HepG2 (cell line): ENCODE results near the gene SMARCB1. TPM values are rescaled to one million over a fixed set of nuclear protein-coding genes. Genes with fewer than 3 reads are reported as not detected.
A peak's percentile ranks its signal among the peaks of the same experiment; 100 is the strongest.

ENCODE experiments used
- ADNP ChIP-seq: sonication (generic); formaldehyde crosslinking; IDR thresholded peaks from 2 replicates; pipeline ENCODE4 v1.4.0; 2020; ENCODE audit warnings: missing genetic modification reagents
- BRCA1 ChIP-seq: sonication (generic); formaldehyde crosslinking; IDR thresholded peaks from 2 replicates; pipeline ENCODE4 v1.4.0; 2020; ENCODE audit warnings: missing genetic modification reagents
- KDM3A ChIP-seq: IDR thresholded peaks from 2 replicates; pipeline ENCODE4 v1.6.1; 2018; ENCODE audit warnings: low read depth, missing compliant biosample characterization
- MAFK ChIP-seq, 2 experiments: IDR thresholded peaks in 1 of 2; conservative IDR thresholded peaks in 1 of 2; 2 replicates each; pipeline ENCODE4 v1.6.1; 2011; ENCODE audit warnings: improper control_type of control experiment in 2 of 2, low read length in 2 of 2
- SPEN ChIP-seq: sonication (generic); formaldehyde crosslinking; IDR thresholded peaks from 2 replicates; pipeline ENCODE4 v1.5.1; 2020; ENCODE audit warnings: low read depth, mild to moderate bottlenecking, missing genetic modification reagents
- STAT5B ChIP-seq: sonication (generic); formaldehyde crosslinking; IDR thresholded peaks from 2 replicates; pipeline ENCODE4 v1.4.0; 2020; ENCODE audit warnings: missing genetic modification reagents
- TBP ChIP-seq: sonication (generic); formaldehyde crosslinking; IDR thresholded peaks from 2 replicates; pipeline ENCODE4 v1.5.0; 2020; ENCODE audit warnings: missing genetic modification reagents
- TBX2 ChIP-seq: sonication (generic); formaldehyde crosslinking; IDR thresholded peaks from 2 replicates; pipeline ENCODE4 v1.5.0; 2020; ENCODE audit warnings: missing genetic modification reagents, mild to moderate bottlenecking, borderline replicate concordance
- THYN1 ChIP-seq: sonication (generic); formaldehyde crosslinking; IDR thresholded peaks from 2 replicates; pipeline ENCODE4 v1.8.1; 2023; ENCODE audit warnings: low read depth, mild to moderate bottlenecking, moderate library complexity, missing genetic modification reagents, borderline replicate concordance
- ZFP37 ChIP-seq: sonication (generic); formaldehyde crosslinking; IDR thresholded peaks from 2 replicates; pipeline ENCODE4 v1.4.0; 2020; ENCODE audit warnings: missing genetic modification reagents, borderline replicate concordance
- ZNF644 ChIP-seq: IDR thresholded peaks from 2 replicates; pipeline ENCODE4 v1.6.1; 2016; ENCODE audit warnings: low read depth
- ZNF710 ChIP-seq: sonication (generic); formaldehyde crosslinking; IDR thresholded peaks from 2 replicates; pipeline ENCODE4 v1.5.0; 2020; ENCODE audit warnings: mild to moderate bottlenecking, missing genetic modification reagents, borderline replicate concordance
- polyA plus RNA-seq, 8 experiments: library from polyadenylated mRNA; depleted of rRNA in 3 of 8; stranded (reverse) in 7 of 8; unstranded in 1 of 8; fragments of >200 nt; fragmentation: Illumina TruSeq in 4 of 8; extraction: Trizol in 4 of 8; gene quantifications; 2 replicates each; pipeline versions ENCODE4 v1.2.1 to v1.2.3, GENCODE V29; 2011 to 2016; ENCODE audit warnings: low read depth in 4 of 8, missing spikeins in 1 of 8, mixed read lengths in 1 of 8; ENCODE audit not compliant: insufficient read depth in 1 of 8
- total RNA-seq, 5 experiments: library from RNA; depleted of rRNA; stranded (reverse); fragments of >200 nt; fragmentation: Illumina TruSeq; extraction: Trizol; gene quantifications; 2 replicates each; pipeline ENCODE4 v1.2.3, GENCODE V29; 2016; ENCODE audit warnings: low read depth in 1 of 5
- TF ChIP-seq, protein P1 (sequence below): IDR thresholded peaks from 2 replicates; pipeline ENCODE4 v1.6.1; 2016; ENCODE audit warnings: missing genetic modification reagents, missing compliant biosample characterization
- TF ChIP-seq, protein P2 (sequence below): sonication (generic); formaldehyde crosslinking; IDR thresholded peaks from 2 replicates; pipeline ENCODE4 v1.4.0; 2020; ENCODE audit warnings: missing genetic modification reagents
- TF ChIP-seq, protein P3 (sequence below): sonication (generic); formaldehyde crosslinking; IDR thresholded peaks from 2 replicates; pipeline ENCODE4 v1.4.0; 2020; ENCODE audit warnings: missing genetic modification reagents, borderline replicate concordance

Gene SMARCB1
- total and polyA plus RNA-seq, 2 of the 13 experiments (the other 11 are each of a cell fraction or from before 2014, with no cell fraction given) = 74.0 to 166 TPM

- no peak for TF ChIP-seq ZNF710 (CRISPR knock-in tag)
- 0 out of 2 replicates have a peak, but pooled peaks have one; percentile 38 for TF ChIP-seq TBP (CRISPR knock-in tag)
- TF ChIP-seq THYN1 (CRISPR knock-in tag) = no peak
- peak; percentile 54; the same call in 1 of the 2 replicates for TF ChIP-seq SPEN (CRISPR knock-in tag)
- TF ChIP-seq, protein P1, sequence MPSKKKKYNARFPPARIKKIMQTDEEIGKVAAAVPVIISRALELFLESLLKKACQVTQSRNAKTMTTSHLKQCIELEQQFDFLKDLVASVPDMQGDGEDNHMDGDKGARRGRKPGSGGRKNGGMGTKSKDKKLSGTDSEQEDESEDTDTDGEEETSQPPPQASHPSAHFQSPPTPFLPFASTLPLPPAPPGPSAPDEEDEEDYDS (CRISPR knock-in tag) = peak; percentile 59; the same call in 1 of the 2 replicates
- peak; percentile 87 for TF ChIP-seq KDM3A
- no peak for TF ChIP-seq ADNP (CRISPR knock-in tag)
- TF ChIP-seq, protein P2, sequence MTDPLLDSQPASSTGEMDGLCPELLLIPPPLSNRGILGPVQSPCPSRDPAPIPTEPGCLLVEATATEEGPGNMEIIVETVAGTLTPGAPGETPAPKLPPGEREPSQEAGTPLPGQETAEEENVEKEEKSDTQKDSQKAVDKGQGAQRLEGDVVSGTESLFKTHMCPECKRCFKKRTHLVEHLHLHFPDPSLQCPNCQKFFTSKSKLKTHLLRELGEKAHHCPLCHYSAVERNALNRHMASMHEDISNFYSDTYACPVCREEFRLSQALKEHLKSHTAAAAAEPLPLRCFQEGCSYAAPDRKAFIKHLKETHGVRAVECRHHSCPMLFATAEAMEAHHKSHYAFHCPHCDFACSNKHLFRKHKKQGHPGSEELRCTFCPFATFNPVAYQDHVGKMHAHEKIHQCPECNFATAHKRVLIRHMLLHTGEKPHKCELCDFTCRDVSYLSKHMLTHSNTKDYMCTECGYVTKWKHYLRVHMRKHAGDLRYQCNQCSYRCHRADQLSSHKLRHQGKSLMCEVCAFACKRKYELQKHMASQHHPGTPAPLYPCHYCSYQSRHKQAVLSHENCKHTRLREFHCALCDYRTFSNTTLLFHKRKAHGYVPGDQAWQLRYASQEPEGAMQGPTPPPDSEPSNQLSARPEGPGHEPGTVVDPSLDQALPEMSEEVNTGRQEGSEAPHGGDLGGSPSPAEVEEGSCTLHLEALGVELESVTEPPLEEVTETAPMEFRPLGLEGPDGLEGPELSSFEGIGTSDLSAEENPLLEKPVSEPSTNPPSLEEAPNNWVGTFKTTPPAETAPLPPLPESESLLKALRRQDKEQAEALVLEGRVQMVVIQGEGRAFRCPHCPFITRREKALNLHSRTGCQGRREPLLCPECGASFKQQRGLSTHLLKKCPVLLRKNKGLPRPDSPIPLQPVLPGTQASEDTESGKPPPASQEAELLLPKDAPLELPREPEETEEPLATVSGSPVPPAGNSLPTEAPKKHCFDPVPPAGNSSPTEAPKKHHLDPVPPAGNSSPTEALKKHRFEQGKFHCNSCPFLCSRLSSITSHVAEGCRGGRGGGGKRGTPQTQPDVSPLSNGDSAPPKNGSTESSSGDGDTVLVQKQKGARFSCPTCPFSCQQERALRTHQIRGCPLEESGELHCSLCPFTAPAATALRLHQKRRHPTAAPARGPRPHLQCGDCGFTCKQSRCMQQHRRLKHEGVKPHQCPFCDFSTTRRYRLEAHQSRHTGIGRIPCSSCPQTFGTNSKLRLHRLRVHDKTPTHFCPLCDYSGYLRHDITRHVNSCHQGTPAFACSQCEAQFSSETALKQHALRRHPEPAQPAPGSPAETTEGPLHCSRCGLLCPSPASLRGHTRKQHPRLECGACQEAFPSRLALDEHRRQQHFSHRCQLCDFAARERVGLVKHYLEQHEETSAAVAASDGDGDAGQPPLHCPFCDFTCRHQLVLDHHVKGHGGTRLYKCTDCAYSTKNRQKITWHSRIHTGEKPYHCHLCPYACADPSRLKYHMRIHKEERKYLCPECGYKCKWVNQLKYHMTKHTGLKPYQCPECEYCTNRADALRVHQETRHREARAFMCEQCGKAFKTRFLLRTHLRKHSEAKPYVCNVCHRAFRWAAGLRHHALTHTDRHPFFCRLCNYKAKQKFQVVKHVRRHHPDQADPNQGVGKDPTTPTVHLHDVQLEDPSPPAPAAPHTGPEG = peak; percentile 93; the same call in 1 of the 2 replicates
- TF ChIP-seq MAFK (conservative IDR thresholded peaks at IDR 0.05 in 1 of 2, IDR thresholded peaks at IDR 0.05 in 1 of 2; ENCODE audit: low read length in 2 of 2) = no peak
- peak; percentile 74; the same call in 1 of the 2 replicates for TF ChIP-seq ZFP37 (CRISPR knock-in tag)
- TF ChIP-seq STAT5B (CRISPR knock-in tag) = no peak
- no peak for TF ChIP-seq ZNF644
- no peak for TF ChIP-seq BRCA1
- peak; percentile 96 for TF ChIP-seq TBX2 (CRISPR knock-in tag)
- TF ChIP-seq, protein P3, sequence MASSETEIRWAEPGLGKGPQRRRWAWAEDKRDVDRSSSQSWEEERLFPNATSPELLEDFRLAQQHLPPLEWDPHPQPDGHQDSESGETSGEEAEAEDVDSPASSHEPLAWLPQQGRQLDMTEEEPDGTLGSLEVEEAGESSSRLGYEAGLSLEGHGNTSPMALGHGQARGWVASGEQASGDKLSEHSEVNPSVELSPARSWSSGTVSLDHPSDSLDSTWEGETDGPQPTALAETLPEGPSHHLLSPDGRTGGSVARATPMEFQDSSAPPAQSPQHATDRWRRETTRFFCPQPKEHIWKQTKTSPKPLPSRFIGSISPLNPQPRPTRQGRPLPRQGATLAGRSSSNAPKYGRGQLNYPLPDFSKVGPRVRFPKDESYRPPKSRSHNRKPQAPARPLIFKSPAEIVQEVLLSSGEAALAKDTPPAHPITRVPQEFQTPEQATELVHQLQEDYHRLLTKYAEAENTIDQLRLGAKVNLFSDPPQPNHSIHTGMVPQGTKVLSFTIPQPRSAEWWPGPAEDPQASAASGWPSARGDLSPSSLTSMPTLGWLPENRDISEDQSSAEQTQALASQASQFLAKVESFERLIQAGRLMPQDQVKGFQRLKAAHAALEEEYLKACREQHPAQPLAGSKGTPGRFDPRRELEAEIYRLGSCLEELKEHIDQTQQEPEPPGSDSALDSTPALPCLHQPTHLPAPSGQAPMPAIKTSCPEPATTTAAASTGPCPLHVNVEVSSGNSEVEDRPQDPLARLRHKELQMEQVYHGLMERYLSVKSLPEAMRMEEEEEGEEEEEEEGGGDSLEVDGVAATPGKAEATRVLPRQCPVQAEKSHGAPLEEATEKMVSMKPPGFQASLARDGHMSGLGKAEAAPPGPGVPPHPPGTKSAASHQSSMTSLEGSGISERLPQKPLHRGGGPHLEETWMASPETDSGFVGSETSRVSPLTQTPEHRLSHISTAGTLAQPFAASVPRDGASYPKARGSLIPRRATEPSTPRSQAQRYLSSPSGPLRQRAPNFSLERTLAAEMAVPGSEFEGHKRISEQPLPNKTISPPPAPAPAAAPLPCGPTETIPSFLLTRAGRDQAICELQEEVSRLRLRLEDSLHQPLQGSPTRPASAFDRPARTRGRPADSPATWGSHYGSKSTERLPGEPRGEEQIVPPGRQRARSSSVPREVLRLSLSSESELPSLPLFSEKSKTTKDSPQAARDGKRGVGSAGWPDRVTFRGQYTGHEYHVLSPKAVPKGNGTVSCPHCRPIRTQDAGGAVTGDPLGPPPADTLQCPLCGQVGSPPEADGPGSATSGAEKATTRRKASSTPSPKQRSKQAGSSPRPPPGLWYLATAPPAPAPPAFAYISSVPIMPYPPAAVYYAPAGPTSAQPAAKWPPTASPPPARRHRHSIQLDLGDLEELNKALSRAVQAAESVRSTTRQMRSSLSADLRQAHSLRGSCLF = no peak
Observed at GRCh38 chr22:23774114-23774921, 12.4 kb upstream of the SMARCB1 start (continued).
